HG02852 (cell line): ENCODE data around the gene BMP4.

Source experiments
- ATAC-seq: cut with Tn5 transposase; IDR thresholded peaks from one replicate; pipeline ENCODE4 v1.9.1; 2021; ENCODE audit warnings: mild to moderate bottlenecking, moderate library complexity; ENCODE audit not compliant: unreplicated experiment

BMP4 gene

DNA sequence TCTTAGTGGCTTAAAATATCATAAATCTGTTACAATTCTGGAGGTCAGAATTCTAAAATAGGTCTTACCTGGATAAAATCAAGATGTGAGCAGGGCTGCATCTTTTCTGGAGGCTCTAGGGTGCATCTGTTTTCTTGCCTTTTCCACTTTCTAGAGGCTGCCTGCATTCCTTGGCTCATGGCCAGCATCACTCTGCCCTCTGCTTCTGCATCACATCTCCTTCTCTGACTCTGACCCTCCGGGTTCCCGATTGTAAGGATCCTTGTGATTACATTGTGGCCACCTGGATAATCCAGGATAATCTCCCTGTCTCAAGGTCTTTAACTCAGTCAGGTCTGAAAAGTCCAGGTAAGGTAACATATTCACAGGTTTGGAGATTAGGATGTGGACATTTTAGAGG lies 11.0 kb upstream of the BMP4 start:
- no peak for ATAC-seq

DNA sequence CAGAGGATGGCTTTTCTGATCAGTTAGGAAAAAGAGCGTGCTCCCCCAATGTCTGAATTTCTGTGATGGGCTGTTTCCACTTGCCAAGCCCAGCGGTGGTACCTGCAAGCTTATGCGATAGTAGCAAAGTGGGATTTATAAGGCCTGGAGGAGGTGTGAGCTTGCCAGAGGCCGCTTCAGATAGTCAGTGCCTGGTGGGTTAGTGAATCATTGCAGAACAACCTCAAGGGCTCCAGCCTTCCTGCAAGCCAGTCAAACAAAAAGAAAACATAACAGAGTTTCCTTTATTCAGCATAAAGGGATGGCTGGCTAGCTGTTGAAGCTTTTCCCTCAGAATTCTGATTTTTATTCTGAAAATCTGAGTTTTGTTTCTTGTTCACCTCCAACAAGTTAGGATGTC lies 7.6 kb upstream of the BMP4 start:
- ATAC-seq = no peak

DNA sequence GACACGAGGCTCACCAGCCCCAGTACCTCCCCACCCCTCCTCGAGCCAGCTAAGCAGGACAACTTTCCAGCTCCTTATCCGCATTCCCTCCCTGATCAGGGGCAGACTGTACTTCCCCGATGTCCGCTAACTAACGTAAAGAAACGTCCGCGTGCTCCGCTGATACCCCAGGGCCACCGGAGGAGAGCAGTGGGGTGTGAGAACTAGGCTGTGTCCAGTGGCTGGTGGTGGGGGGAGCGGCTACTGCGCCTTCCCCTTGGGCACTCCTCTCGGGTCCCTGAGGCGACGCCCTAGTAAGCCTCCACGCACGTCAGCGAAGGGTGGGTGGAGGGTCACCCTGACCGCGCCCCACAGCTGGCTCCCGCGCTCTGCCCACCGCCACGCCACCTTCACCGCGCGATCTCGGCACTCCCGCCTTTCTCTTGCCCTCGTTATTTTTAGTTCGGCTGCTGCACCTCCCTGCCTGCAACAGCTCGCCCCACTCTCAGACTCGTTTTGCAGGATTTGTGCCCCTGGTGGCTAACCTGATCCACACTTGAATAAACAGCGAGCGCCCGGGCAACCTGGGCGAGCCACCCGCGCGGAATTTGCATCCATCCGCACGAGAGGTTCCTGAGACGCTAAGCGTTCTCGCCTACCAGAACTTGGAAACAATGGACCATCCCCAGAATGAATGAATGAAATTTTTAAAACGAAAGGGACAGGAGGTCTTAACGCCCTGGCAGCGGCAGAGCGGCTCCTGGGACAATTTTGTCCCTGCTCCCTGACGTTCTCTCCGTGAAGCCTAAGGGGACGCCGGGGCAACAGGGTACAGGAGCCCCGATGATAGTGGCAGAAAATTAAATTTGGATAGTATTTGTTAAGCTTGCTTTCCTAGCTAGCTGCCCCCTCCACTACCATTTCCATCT lies 6.9 kb upstream of the BMP4 start:
- no peak for ATAC-seq

DNA sequence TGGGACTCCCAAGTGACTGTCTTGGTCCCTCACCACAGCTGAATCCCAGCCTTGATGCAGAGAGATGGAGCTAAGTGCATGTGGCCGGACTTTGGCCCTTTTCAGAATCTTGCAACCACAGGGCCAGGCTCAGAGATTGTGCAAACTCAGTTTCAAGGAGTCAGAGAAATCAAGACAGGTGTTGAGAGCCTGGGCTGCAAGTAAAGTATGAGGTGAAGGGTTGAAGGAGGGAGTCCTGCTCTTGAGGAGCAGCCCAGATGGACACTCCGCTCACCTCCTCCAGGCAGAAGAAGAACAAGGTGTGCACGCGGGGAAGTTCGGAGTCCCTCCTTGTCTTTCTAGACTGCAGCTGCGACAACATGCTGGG lies 6.3 kb upstream of the BMP4 start:
- no peak for ATAC-seq

DNA sequence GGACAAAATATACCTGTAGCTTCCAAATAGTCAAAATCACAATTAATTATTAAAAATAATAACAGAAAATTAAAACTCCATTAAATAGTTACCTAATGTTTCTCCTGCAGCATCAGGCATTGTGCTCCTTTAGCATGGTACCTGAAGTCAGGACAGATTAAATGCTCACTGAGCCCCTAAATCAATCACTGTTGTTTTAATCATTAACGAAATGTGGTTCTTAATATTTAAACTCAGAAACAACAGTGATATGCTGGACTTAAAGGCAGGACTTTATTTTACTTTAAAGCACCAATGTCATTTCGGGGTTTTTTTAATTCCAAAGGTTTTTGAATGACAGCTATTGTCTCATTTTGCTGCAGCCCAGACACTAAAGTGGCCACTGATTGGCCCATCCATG lies 2.0 kb upstream of the BMP4 start:
- no peak for ATAC-seq

DNA sequence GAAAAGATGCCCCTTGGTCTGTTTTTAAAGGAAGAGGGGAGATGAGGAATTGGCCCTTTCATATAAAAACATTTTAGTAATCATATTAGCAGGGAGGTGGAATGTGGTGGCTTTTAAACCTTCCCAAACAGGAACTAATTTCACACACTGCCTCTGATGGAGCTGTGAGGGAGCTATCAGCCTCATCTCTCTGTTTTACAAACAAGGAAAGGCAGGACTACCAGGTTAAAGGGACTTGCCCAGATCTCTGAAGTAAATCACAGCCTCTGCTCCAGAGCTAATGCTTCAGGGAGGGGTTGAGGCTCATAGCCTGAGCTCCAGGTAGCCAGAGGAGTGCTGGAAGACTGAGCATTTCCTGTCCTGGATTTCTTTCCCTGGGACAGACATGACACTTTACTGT lies 1.1 kb upstream of the BMP4 start:
- no peak for ATAC-seq

DNA sequence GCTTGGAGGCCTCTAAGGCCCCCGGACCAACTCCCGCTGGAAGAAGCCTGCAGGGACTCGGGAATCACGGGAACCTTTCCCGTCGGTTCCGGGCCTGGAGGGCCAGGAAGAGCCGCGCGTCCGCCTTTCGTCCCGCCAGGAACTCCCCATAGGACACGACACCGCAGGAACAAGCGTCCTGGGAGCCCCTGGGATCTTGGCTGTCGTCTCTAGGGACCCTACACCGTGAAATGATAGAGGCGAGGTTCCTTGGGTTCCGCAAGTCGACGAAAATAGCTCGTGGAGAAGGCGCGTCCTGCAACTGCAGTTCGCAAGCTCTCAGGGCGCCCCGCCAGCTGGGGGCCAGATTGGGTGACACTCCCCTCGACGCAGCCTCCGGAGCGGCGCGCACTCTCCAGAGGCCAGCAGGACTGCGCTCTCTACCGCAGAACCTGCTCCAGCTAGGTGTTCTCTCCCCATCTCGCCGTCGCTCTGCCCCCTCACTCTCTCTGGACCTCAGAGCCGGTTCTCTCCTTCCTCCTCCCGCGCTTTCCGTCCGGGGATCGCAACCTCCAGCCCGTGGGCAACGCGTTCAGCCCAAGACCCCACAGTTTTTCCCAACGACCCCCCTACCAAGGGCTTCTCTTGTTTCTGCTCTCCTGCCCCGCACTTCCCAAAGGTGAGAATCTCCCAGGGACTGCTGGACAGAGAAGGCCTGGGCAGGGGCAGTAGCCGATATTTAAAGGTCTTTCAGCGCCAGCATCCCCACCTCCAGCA lies 776 bp downstream of the BMP4 start:
- no peak for ATAC-seq

DNA sequence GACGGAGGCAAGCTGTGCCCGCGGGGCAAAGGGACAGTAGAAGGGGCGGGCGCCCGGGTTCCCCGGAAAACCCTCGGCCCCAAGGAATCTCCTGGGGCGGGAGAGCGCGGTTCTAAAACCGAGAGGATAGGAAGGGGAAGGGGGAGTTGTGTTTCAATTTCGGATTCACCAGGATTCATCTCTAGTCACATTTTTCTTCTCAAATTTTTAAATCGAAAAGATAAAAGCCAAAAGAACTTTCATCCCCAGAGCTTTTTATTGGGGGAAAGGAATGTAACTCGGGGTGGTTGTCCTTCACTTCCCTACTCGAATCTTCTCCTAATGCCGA lies 1.4 kb downstream of the BMP4 start:
- no peak for ATAC-seq

DNA sequence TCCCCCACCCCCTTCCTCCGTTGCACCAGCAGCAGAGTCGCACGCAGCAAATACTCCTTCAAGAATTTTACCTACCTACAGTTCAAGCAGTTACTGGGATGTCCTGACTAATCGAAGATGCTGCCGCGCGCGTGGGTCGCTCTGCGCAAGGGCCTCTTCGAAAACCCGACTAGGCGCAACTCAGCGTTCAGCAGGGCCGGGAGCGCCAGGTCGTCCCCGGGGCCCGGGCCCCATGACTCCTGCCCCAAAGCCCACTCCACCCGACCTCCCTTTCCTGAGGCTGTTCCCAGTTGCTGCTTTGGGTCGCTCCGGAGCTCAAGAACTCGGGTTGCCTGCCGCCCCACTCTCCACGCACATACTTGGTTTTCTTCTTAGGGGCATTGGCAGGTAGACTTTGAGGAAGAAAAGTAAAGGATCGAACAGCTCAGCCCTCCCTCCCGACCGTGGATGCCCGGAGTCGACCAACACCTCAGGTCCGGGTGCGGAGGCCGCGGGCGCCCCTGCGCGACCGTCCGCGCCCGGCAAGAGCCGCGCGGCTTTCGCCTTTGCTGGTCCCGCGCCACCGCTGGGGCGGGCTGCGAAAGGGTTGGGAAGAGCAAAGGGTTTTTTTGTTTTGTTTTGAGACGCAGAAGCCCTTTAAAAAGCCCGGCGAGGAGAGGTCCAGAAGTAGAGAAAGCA lies 1.9 kb downstream of the BMP4 start:
- no peak for ATAC-seq

DNA sequence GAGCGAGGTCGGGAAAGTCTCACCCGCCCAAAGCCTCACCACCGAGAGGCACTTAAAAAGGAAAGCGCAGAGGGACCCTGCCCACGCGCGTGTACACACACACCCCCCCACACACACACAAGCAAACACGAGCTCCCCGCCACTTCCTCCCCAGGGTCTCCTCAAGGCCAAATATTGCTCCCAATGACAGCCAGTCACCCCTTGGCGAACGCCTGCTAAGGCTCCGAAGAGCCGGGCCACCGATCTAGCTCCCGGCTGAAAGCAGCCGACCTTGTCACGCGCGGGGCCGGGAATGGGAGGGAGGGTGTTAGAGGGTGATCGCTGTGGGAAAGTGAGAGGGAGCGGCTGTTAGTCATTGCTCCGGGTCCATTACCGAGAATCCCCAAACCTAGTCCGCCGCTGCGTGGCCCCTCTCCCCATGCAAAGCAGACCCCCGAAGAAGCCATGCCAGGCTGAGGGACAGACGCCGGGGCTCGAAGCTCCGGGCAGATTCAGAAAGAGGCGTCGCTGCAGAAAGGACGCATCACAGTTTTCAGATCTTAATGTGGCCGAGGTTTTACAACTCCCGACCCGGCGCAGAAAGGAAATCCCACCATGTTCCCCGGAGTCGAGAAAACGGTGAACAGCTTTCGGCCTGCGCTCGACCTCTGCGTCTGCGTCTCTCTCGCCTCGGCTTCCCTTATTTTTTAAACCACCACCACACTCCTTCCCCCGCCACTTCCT lies 2.6 kb downstream of the BMP4 start:
- ATAC-seq = no peak

DNA sequence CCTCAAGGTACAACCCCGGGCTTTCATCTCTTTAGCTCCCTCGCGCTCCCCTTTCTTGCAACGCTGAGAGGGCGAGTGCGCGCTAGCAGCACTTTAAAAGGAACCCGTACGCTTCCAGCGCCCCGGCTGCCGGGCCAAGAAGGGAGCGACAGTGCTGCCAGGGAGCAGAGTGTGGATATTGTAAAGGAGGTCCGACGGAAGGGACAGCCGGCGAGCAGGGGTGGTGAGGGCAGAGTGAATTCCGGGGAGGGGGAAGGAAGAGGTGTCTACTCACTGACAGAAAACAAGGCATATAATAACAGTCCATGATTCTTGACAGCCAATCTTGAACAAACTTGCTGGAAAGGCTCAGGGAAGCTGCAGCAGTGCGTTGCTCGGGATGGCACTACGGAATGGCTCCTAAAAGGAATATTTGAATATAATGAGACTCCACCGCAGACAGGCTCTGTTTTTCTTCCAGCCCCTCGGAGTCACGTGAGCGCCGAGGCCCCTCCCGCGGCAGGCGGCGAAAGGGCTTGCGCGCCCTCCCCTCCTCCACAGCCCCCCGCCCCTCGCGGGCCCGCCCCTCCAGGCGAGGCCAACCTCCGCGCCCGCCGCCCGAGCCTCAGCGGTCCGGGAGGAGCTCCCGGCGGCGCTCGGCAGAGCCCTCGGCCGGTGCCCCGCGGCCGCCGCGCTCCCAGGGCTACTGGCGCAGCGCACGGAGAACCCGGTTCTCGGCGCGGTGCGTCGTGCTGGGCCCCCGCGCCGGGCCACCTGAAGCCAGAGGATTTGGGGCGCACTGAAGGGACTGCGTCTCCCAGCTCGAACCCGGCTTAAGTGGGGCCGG lies 3.4 kb downstream of the BMP4 start:
- ATAC-seq = no peak

DNA sequence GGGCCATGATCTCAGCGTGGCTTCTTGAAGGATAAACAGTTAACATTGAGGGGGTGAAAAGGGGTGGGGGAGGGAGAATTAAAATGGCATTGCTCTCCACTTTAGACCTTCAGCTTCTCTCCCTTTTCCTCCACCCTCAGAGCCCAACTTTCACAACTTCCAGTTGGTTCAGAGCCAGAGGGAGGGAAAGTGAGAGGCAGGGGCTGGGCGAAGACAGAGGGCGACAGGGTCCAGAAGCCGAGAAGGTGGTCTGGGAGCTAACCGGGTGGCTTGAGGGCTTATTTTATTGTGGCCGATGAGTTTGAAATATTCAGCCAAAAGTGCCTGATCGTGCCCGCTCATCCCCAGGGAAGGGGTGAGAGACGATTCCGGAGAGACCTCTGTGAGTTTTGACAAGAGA lies 4.1 kb downstream of the BMP4 start:
- no peak for ATAC-seq

DNA sequence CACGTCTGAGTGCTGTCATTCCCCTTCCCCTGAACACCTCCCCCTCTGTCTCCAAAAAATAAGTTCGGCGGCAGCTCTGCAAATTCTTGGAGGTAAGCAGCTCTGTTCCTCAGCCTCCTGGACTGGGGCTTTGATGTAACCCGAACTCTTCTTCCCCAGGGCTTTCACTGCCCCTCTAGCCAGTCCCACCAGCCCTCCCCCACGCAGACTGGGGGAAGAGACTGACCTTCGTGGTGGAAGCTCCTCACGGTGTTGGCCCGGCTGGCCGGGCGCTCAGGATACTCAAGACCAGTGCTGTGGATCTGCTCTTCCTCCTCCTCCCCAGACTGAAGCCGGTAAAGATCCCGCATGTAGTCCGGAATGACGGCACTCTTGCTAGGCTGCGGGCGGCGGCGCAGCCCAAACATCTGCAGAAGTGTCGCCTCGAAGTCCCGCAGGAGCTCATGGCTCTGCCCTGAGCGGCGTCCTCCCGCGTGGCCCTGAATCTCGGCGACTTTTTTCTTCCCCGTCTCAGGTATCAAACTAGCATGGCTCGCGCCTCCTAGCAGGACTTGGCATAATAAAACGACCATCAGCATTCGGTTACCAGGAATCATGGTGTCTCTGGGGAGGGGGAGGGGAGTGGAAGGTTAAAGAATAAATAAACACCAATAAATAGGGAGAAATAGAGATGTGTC lies 4.9 kb downstream of the BMP4 start:
- no peak for ATAC-seq

DNA sequence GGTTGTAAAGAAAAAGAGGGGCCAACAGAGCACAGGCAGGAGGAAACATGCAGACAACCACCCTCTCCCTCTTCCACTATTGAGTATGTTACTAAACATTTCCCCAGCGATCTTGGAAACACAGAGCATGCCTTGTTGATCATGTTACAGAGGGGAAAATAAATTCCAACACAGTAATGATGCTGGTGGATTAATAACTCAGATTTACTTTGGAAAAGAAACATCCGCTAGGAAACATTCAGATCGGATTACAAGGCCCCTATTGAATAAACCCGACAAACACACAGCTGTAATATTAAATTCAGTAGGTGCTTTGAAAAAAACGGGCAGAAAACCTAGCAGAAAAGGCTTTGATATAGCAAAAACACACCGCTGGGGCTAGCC lies 5.4 kb downstream of the BMP4 start:
- ATAC-seq = no peak

DNA sequence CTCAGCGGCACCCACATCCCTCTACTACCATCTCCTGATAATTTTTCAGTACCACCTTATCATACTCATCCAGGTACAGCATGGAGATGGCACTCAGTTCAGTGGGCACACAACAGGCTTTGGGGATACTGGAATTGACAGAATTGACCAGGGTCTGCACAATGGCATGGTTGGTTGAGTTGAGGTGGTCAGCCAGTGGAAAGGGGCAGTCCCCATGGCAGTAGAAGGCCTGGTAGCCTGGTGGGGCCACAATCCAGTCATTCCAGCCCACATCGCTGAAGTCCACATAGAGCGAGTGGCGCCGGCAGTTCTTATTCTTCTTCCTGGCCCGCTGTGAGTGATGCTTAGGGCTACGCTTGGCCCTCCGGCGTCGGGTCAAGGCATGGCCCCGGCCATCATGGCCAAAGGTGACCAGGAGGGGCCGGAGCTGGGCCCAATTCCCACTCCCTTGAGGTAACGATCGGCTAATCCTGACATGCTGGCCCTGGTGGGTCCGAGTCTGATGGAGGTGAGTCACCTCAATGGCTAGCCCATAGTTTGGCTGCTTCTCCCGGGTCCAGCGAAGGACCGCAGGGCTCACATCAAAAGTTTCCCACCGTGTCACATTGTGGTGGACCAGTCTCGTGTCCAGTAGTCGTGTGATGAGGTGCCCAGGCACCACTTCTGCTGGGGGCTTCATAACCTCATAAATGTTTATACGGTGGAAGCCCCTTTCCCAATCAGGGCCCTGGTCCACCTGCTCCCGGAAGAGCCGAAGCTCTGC lies 6.4 kb downstream of the BMP4 start:
- no peak for ATAC-seq

DNA sequence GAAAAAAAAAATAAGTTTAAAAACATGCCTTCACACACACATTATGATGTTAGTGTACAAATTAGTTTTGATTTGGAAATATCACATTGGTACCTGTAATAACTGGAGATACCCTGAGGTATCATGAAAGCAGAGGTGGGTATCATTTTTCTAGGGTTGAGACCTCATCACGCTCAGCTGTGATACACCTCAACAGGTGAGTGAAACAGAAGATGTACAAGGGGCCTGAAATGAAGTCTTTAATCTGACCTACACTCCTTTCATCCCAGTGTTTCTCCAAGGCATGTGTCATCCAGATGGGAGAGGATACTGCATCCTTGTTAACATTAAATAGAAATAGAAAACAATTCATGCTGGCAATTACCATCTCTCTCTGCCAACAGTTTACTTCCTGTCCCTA lies 7.4 kb downstream of the BMP4 start:
- no peak for ATAC-seq

DNA sequence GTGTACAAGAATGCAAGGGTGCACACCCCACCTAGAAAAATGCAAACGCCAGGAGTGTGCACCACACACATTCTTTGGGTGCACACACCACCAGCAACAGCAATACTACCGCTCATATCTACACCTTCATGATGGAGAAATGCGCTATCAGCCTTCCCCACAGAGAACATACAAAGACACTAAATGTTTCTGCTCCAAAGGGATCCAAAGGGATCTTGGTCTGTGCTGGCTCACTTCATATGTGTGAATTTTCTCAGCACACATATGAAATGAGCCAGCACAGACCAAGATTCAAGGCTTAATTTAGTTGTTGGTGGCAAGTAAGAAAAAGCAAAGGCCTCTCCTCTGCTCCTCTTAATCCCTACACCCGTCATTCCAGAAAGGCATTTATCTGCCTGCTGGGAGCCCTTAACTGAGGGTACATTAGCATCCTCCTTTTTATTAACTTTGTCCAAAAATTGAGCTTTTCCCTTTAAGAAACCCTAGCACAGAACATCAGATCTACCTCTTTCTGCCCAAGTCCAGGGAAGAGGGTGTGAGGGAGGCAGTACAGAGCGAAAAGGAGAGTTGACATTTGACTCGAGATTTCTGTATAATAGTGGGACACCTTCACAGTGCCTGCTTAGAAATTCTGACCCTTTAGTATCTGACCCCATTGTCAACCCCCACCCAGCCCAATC lies 8.3 kb downstream of the BMP4 start:
- ATAC-seq = no peak

DNA sequence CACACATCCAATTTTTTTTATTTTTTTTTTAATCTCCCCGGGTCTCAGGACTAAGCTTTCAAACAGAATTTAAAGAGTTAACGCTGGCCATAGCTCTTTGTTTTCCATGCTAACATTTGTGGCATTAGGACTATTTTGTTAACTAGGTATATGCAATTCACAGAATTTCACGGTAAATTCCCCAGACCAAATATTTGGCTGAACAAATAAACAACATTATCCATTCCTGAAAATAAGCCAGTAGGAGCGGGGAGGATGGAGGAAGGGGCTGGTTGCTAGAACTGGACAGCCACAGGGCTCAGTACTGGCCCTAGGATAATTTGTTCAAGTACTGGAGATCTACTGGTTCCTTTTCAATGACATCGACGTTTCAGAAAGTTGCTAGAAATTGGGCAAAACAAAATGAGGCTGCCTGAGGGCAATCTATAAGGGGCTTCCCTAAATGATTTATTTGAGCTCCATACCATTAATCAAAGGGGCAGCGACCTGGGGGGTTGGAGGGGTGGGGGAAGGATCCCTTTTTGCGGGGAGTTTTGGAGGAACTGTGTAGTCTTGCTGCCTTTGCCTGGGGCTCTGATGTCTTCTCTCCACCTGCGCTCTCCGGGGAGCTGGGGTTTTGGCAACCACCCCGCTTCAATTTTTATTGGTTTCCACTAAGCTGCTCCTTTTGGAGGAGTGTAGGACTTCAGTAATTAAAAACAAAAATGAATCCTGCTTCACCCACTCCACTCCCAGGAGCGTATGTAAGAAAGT lies 9.0 kb downstream of the BMP4 start:
- no peak for ATAC-seq
